NCI-H748 (cell line): ENCODE measurements around the gene GALNT13.
A peak's percentile ranks its signal among the peaks of the same experiment; 100 is the strongest.

Experiments used
- DNase-seq: peaks from one replicate; lab custom pipeline; 2025; ENCODE audit not compliant: unreplicated experiment; lab: John Stamatoyannopoulos, UW

GALNT13 gene

DNA sequence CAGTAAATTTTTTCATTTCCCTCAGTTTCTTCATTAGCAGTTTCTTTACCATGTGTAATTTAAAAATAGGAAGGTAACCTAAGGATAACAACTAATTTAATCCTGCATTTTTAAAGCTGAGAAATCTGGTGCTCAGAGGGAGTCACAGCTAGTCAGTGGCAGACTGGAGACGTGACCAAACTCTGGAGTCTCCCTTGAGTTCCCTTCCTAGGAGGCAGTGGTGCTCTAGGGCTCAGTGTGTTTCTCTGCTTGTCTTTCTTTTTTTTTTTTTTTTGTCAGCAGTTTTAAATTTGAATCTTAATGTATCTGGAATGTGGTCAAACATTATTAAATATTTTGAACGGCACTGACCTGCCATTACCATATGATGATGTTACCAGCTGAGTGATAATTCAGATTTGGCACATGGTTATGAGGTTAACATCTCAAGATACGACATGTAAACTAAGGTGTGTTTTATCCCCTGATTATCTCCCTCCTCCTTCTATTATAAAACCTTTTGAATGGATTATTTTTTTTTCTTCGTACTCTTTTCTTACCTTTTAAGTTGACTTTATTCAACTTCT lies 226.2 kb downstream of the GALNT13 start:
- no peak for DNase-seq

DNA sequence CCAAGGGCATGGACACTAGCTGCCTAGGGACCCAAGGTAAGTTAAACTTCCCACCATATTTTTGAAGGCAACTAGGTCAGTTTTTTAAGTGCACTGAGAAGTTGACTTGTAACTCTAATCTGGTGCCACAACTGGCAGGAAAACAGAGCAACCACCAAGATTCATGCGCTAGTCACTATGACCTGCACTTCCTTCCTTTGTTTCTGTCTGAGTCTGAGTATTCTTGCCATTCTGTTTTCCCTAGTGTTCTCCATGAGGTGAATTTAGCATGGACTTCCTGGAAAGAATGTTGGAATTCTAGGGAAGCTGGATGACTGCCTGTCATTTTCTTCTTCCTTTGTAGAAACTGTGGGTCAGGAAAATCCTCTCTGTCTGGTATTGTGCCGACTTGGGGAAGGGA lies 249.0 kb downstream of the GALNT13 start:
- DNase-seq: no peak

DNA sequence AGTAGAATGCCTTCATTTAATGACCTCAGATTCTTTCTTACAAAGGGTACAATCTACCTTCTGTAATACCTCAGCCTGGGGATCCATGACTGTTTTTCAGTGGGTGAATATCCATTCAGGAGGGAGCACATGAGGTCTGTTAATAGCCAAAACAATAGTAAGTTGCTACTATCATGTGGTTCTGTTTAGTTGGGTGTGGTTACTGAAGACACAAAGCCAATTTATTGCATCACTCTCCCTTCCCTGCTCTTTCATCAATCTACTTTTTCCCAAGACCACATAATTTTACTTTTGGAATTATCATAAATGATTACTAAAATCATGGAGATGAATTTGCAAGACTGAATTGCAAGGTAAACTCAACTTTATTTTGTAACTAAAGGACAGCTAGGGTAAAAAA lies 254.2 kb downstream of the GALNT13 start:
- DNase-seq: peak; percentile 33

DNA sequence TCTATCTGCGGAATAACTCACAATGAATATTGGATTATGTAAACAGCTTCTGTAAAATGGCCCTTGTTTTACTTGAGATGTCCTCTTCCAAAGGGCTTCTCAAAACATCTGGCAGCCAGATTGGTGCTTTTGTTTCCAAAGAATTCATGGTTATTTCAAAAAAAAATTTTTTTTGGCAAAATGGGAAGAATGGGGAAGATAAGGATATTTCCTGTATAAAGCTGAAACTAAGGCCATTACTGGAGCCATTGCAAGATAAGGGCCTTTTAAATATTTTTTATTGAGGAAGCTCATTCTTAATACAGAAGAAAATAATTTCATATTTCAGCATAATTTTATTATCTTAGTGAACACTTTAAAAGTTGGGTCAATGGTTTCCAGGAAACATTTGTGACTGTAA lies 259.1 kb downstream of the GALNT13 start:
- DNase-seq: no peak

DNA sequence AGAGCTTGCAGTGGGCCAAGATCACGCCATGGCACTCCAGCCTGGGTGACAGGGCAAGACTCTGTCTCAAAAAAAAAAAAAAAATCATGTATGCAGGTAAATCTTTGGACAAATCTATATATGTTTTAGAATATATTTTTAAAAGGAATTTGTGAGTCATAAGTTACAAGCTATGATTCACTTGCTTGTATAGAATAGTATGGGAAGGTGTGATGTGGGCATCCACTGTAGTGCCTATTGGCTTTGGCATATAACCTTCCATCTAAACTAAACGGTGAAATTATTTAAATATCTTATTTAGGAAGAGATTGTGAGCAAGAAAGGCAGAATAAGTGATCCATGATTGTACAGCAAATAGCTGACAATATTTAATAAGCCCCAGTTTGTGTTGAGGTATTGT lies 261.1 kb downstream of the GALNT13 start:
- no peak for DNase-seq

DNA sequence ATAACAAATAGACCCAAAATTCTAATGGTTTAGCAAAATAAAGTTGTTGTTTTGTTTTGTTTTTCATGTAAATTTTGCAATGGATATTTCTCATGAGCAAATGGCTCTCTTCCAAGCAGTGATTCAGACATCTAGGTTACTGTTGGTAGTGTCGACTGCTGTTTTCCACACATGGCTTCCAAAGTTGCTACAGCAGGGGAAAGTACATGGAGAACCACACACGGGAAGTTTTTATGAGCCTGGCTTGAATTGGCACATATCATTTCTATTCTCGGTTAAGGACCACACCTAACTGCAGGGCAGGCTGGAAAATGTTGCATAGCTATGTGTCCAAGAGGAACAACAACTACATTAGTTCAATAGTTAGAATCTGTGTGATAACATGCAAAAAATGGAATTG lies 262.1 kb downstream of the GALNT13 start:
- no peak for DNase-seq

DNA sequence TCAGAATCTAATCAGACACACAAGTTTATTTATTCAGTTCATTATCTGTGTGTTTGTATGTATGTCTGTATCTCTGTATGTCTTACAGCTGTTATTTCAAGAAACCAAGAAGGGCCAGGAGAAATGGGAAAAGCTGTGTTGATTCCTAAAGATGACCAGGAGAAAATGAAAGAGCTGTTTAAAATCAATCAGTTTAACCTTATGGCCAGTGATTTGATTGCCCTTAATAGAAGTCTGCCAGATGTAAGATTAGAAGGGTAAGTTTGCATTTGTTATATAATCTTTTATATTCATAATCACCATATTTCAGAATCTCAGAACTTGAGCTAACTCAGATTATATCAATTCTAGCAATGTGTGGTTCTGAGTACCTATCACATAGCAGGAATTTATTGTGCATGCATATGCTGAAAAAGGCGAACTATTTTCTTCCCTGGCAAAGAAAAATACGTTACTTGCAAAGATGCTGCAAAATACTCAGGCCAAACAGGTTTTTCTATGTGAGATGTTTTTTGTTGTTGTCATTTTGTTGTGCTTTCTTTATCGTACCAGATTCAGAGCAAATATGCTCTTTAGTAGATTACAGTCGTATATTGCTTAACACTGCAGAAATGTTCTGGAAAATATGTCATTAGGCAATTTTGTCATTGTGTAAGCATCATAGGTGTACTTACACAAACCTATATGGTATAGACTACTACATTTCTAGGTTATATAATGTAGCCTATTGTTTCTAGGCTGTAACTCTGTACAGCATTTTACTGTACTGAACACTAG lies 268.7 kb downstream of the GALNT13 start:
- no peak for DNase-seq

DNA sequence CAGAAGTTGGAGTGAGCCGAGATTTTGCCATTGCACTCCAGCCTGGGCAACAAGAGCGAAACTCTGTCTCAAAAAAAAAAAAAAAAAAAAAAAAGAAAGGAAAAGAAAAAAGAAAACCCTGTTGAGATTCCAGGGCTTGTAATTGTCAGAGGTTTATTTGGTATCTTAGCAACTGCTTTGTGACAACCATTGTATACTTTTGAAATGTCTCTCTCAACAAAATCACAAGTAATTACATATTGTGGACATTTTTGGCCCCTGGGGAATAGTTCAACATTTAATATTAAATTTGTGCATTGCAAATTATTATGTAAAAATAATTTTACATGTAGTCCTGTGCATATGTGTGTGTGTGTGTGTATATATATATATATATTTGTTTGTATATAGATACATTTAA lies 270.8 kb downstream of the GALNT13 start:
- DNase-seq: peak; percentile 41

DNA sequence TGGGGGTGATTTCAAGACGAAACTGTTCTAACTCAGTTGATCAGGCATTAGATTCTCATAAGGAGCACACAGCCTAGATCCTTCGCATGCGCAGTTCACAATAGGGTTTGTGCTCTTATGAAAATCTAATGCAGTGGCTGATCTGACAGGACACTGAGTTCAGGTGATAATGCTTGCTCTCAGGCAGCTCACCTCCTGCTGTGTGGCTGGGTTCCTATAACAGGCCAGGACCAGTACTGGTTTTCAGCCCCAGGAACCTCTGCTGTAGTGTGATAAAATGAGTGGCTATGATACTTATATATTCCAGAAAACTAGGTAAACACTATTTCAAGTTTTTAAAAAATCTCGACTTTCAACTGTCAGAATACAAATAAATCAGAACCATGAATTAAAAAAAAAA lies 271.4 kb downstream of the GALNT13 start:
- peak; percentile 30 for DNase-seq

DNA sequence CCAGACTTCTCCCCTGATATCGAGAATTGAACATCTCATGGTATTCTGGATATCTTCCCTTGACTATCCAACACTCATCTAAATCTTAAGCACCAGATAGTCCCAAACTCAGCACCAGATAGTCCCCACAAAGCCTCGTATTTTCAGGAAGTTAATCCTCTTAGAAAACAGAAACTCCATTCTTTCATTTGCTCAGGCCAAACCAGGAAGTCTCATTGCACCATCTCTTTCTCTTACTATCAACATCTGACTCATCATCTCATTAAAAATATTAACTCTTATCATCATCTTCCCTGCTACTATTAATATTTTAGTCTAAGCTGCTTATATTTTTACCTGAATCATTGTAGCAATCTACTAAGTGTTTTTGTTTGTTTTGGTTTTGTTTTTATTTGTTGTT lies 286.4 kb downstream of the GALNT13 start:
- no peak for DNase-seq

DNA sequence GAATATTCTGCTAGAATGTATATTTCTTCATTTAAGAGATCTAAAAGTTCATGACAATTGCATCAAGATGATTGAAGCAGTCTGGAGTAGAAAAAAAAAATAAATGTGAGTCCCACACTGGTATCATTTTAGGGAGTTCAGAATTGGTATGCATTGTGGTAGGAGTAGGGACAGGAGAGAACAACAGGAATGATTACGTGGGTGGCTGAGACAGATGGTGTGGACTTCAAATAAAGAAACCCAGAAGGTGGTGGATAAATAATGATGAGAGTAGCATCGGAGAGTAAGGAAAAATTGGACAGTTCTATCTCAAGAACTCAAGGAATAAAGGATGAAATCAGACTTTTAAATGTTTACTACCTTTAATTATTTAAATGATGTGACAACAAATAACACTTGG lies 289.6 kb downstream of the GALNT13 start:
- DNase-seq: no peak

DNA sequence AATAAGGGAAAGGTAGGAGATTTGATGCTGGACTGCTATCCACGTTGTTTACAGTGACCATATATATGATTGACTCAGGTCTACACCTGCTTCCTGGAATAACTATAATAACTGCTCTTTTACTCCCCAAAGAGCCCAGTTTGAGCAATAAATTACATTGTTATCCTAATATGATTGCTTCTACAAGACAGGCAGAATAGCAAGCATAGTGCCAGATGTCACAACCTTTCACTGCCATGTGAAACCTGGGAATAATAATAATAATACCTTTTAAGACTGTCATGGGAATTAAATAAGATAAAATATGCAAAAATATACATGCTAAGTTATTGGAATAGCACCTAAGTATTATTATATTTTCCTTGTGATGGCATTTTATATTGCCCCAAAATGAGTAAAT lies 298.7 kb downstream of the GALNT13 start:
- no peak for DNase-seq

DNA sequence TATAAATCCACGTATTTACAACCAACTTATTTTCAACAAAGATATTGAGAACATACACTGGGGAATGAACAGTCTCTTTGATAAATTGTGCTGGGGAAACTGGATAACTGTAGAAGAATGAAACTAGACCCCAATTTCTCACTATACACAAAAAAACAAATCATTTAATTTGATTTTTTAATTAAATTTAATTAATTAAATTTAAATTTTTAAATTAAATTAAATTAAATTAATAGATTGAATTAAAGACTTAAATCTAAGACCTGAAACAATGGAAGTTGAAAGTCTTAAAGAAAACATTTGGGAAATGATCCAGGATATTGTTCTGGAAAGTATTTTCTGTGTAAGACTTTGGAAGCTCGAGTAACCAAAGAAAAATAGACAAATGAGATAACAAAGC lies 301.4 kb downstream of the GALNT13 start:
- DNase-seq: no peak

DNA sequence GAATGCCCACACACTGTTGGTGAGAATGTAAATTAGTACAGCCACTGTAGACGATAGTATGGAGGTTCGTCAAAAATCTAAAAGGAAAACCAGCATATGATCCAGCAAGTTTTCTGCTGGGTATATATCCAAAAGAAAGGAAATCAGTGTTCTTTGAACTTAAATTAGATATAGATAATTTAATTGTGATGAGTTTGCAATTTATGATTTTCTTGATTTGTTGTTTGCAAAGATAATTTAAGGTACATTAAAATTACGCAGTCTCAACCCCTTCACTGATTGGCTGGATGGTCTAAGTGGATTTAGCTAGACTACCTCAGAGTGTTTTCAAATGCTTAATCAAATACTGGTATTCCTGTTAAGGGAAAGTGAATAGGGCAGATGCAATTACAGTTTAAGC lies 302.2 kb downstream of the GALNT13 start:
- DNase-seq: no peak

DNA sequence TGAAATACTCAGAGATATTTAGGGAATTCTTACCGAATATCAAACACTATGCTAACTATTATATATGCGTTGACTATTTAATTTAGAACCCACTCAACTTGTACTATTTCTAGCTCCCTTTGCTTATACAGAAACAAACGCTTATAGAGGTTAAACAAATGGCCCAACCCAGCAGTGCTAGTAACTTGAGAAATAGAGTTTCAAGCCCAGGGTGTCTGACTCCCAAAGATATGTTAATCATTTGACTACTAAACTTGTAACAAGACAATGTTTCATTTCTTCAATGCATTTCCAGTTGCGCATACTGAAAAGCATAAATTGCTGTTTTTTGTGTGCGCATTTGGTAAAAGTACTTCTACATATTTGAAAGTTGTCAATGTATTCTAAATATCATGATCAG lies 310.3 kb downstream of the GALNT13 start:
- DNase-seq: no peak

DNA sequence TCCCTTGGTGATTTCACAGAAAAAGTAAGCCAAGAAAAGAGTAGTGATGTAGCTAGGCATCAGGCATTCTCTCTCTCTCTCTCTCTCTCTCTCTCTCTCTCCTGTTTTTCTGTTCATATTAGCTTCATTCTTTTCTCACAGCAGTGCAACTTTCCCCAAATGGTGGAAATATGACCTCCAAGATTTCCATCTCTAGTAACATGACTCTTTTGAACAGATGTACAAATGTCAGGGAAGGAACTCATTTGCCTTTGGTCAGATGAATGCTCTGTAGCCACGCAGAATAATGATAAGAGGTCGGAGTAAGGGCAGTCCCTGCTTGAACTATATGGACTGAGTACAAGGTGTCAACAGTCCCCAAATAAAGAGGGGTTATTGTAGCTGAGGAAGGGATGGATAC lies 316.2 kb downstream of the GALNT13 start:
- no peak for DNase-seq

DNA sequence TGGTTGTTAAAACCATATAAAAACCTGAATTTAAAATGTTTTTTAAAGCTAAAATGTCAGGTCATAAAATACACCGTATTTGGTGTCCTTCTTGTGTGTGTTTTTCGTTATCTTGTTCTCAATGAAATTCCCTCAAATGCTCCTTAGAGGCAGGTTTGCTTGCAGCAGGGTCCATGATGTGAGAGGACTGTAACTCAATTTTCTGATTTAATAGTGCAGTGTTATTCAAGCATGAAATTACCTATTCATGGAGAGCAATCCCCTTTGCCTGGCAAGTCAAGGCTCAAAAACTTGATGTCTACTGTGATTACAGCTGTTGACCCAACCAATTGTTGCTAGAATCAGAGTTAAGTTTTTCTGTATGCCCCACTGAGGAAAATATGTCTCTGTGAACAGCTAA lies 318.2 kb downstream of the GALNT13 start:
- peak; percentile 82 for DNase-seq

DNA sequence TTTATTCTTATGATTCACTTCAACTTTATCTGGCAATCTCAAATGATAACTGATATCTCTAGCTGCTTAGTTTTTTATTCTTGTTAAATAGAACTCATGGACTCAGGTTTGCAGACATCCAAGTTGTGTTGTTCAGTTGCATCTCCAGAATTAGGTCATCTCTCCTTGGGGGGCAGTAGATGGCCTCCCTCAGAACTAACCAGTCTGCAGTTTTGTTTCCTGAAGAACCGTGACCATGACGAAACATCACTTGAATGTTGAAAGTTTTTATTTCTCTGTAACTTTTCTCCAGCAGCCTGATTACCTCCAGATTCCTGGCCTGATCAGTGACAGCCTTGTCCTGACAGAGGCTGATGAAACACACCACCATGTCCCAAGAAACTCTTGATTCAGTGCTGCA lies 321.5 kb downstream of the GALNT13 start:
- DNase-seq: no peak

DNA sequence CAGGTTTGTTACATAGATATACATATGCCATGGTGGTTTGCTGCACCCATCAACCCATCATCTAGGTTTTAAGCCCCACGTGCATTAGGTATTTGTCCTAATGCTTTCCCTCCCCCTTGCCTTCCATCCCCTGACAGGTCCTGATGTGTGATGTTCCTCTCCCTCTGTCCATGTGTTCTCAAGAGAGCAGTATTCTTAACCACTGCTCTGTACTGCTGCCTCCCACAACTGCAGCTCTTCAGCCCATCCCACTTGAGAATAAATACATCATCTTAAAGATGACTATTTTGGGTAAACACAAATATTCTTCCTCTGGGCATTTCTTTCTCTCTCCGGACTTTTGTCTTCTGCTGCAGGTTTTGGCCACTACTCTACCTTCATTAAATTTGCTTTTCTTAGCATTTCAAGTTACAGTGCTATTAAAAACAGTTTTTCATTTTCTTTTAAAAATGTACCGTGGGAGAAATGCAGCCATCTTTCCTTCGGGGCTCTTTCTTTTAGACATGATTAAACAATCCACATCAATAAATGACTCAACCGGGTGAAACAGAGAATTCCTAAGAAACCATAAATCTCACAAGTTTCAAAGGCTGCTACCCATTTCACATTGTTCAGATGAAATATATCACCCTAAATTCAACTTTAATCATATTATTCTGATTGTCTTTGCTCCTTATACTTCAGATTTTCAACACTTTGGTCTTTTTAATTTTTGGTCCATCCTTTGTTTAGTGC lies 323.4 kb downstream of the GALNT13 start:
- DNase-seq: no peak

DNA sequence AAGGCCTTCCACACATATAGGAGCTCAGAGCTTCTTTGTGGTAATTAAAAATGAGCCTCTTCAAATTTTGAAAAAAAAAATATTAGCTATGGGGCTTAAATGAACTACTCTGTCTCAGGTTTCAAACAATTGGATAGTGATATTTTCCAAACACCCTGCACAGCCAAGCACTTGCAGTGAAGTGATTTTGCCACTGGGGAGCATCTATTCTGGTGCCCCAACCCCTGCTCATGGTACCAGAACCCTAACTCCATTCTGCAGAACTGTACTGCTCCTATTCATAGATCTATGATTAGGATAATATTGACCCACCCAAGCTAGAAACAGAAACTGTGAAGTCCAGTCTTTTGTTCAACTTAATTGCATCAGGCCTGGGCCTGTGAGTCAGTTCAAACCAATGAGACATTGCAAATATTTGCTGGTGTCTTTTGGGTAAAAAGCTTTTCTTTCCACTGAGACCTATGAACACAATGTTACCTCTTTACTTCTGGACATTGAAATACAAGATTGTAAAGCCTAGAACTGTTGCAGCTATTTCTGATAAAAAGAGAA lies 324.0 kb downstream of the GALNT13 start:
- peak; percentile 61 for DNase-seq

DNA sequence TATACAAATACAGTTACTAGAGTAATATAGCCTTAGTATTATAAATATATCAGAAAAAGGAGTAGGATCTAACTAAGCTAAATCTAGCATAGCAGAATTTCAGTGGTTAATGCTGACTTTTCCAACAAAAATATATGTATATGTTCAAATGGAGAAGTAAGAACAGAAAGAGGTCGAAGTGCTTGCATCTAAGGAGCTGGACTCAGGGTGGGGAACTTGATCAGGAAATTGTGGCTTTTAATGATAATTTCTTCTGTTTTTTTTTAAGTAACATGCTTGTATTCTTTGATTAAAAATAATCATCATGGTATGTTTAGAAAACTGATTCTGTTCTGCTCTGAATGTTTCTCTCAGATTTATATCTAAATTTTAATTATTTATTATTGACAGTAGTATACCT lies 327.1 kb downstream of the GALNT13 start:
- no peak for DNase-seq

DNA sequence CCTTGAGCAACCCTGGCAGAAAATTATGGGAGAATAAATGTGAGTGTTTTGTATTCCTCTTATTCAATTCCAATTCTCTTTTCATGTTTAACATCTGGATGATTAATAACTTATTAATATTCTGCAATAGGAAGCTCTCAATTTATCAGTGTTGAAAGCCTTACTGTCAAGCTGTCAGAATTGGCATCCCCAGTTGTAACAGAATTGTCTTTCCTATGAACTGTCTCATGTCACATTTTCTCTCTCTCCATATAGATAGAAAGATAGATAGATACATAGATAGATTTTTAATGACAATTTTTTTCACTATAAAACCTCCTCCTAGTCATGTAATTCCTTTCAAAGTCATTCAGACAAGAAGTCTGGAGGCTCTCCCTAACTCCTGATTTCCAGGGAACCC lies 331.5 kb downstream of the GALNT13 start:
- DNase-seq: no peak
